ENCODE measurements around the gene JMJD6.

The JMJD6 gene

DNA sequence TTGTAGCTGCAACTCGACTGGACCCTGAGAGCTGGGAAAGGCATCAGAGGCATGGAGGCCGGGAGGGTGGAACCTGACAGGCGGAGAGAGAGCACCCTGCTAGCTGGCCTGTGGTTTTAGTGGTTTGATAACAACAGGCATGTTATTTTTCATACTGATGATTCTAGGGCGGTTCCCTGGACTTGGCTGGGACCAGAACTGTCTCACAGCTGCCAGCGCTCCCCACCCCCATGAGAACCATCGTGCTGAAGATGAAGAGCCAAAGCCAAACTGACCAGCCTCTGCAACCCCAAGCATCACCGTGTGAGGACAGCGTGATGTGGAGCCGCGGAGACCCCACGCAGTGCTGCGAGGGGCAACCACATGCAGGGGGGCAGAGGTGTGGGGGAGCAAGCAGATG is 44.1 kb downstream of the JMJD6 start:
- H3K4me1 ChIP-seq (ENCODE audit: control insufficient read depth in 1 of 2, insufficient read depth in 2 of 2, low read length in 2 of 2): peaks cover 12 to 24% of the 10 kb centered on the region in 2 donors
- no peaks in the 10 kb centered on the region for H3K36me3 ChIP-seq (ENCODE audit: control insufficient read depth in 1 of 2, insufficient read depth in 2 of 2, low read length in 2 of 2)
- H3K9ac ChIP-seq (ENCODE audit: low read depth in 1 of 2, low read length in 2 of 2): no peak overlapping the region
- no peaks in the 10 kb centered on the region for H3K27me3 ChIP-seq (ENCODE audit: control insufficient read depth in 1 of 2, insufficient read depth in 2 of 2, low read length in 2 of 2)
- H3K4me3 ChIP-seq (ENCODE audit: low read depth in 1 of 2, low read length in 2 of 2): no peak overlapping the region
- H3K27ac ChIP-seq (ENCODE audit: low read depth, low read length): no peak overlapping the region
- no peaks in the 10 kb centered on the region for H3K9me3 ChIP-seq (ENCODE audit: control insufficient read depth in 1 of 2, low read length in 2 of 2)

DNA sequence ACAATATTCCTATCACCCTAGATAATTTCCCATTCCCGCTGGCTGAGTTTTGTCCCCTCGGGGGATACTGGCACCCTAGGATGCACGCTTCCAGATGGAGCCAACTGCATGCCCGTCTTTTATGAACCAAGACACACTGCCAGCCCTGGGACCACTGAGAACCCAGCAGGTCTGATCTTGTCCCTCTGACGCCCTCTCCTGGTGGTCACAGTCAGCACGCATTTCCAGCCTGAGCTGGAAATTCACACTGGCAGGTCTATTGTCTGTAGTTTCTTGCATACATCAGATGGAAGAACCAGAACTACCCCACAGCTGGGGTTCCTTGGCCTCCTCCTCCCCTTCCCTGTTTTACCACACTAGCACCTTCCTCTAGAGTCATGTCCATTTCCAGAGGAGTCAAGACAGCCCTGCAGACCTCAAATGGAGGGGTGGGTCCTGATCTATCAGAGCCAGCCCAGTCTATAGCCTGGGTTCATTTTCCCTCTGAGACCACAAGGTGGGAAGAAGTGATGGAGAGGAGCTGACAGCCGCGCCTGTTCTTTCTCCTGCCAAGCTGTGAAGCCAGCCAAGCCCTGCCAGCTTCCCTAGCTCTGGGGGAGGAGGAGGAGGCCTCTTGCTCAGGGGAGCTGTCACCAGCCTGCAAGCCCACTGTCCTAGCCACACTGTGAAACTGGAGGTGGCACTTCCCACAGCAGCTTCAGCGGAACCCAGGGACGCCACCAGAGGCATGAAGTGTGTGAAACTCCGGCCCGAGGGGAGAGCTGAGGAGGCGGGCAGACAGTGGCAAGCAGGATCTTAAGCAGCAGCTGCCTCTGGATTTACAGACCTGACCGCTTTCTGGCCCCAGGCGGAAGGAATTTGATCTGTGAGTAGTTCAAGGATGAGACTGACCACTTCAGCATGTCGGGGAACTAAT is 44.9 kb downstream of the JMJD6 start:
- H3K4me1 ChIP-seq (ENCODE audit: control insufficient read depth in 1 of 2, insufficient read depth in 2 of 2, low read length in 2 of 2): peaks cover 12 to 20% of the 10 kb centered on the region in 2 donors
- no peaks in the 10 kb centered on the region for H3K36me3 ChIP-seq (ENCODE audit: control insufficient read depth in 1 of 2, insufficient read depth in 2 of 2, low read length in 2 of 2)
- H3K27me3 ChIP-seq (ENCODE audit: control insufficient read depth in 1 of 2, insufficient read depth in 2 of 2, low read length in 2 of 2): no peaks in the 10 kb centered on the region
- no peak overlapping the region for H3K9ac ChIP-seq (ENCODE audit: low read depth in 1 of 2, low read length in 2 of 2)
- no peak overlapping the region for H3K4me3 ChIP-seq (ENCODE audit: low read depth in 1 of 2, low read length in 2 of 2)
- H3K9me3 ChIP-seq (ENCODE audit: control insufficient read depth in 1 of 2, low read length in 2 of 2): no peaks in the 10 kb centered on the region
- H3K27ac ChIP-seq (ENCODE audit: low read depth, low read length): no peak overlapping the region

- Histone ChIP-seq H3K36me3 (ENCODE audit: control insufficient read depth in 1 of 2, insufficient read depth in 2 of 2, low read length in 2 of 2) (no peaks in the 10 kb centered on the region), H3K9ac (ENCODE audit: low read depth in 1 of 2, low read length in 2 of 2) (no peak overlapping the region), H3K4me3 (ENCODE audit: low read depth in 1 of 2, low read length in 2 of 2) (no peak overlapping the region), H3K4me1 (ENCODE audit: control insufficient read depth in 1 of 2, insufficient read depth in 2 of 2, low read length in 2 of 2) (peaks cover 12 to 20% of the 10 kb centered on the region in 2 donors), H3K9me3 (ENCODE audit: control insufficient read depth in 1 of 2, low read length in 2 of 2) (no peaks in the 10 kb centered on the region), H3K27ac (ENCODE audit: low read depth, low read length) (no peak overlapping the region), H3K27me3 (ENCODE audit: control insufficient read depth in 1 of 2, insufficient read depth in 2 of 2, low read length in 2 of 2) (no peaks in the 10 kb centered on the region)
These were observed 47.2 kb downstream of the JMJD6 start for GRCh38 chr17:76679239-76679638.

GRCh38 chr17:76678330-76678729 is 48.1 kb downstream of the JMJD6 start:
- peak overlapping the region in 1 of 2 donors; percentile 23 for H3K9ac ChIP-seq (ENCODE audit: low read depth in 1 of 2, low read length in 2 of 2)
- no peaks in the 10 kb centered on the region for H3K27me3 ChIP-seq (ENCODE audit: control insufficient read depth in 1 of 2, insufficient read depth in 2 of 2, low read length in 2 of 2)
- no peaks in the 10 kb centered on the region for H3K9me3 ChIP-seq (ENCODE audit: control insufficient read depth in 1 of 2, low read length in 2 of 2)
- no peaks in the 10 kb centered on the region for H3K36me3 ChIP-seq (ENCODE audit: control insufficient read depth in 1 of 2, insufficient read depth in 2 of 2, low read length in 2 of 2)
- no peak overlapping the region for H3K4me3 ChIP-seq (ENCODE audit: low read depth in 1 of 2, low read length in 2 of 2)
- peaks cover 13 to 20% of the 10 kb centered on the region in 2 donors for H3K4me1 ChIP-seq (ENCODE audit: control insufficient read depth in 1 of 2, insufficient read depth in 2 of 2, low read length in 2 of 2)
- no peak overlapping the region for H3K27ac ChIP-seq (ENCODE audit: low read depth, low read length)

DNA sequence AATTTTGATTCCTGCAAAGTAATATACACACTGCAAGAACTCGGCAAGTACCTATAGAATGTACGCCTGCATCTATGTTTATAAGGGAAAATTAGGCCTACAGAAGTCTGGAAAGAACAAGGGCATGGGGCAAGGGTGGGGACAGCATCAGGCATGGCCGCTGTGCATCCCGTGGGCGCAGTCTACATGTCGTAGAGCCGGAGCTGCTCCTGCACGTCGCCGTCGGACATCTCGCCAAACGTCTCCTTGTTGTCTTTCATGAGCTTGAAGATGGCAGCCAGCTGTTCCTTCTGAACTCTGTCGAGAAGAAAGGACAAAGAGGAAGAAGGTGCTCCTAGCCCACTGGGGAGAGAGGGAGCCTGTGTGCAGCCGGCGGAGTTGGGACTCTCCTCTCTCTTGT is 49.0 kb downstream of the JMJD6 start:
- H3K27me3 ChIP-seq (ENCODE audit: control insufficient read depth in 1 of 2, insufficient read depth in 2 of 2, low read length in 2 of 2): no peaks in the 10 kb centered on the region
- no peaks in the 10 kb centered on the region for H3K36me3 ChIP-seq (ENCODE audit: control insufficient read depth in 1 of 2, insufficient read depth in 2 of 2, low read length in 2 of 2)
- H3K4me3 ChIP-seq (ENCODE audit: low read depth in 1 of 2, low read length in 2 of 2): no peak overlapping the region
- H3K9ac ChIP-seq (ENCODE audit: low read depth in 1 of 2, low read length in 2 of 2): no peak overlapping the region
- H3K9me3 ChIP-seq (ENCODE audit: control insufficient read depth in 1 of 2, low read length in 2 of 2): no peaks in the 10 kb centered on the region
- H3K27ac ChIP-seq (ENCODE audit: low read depth, low read length): no peak overlapping the region
- peaks cover 20 to 22% of the 10 kb centered on the region in 2 donors for H3K4me1 ChIP-seq (ENCODE audit: control insufficient read depth in 1 of 2, insufficient read depth in 2 of 2, low read length in 2 of 2)

GRCh38 chr17:76676629-76677028 is 49.8 kb downstream of the JMJD6 start:
- Histone ChIP-seq H3K4me3 (ENCODE audit: low read depth in 1 of 2, low read length in 2 of 2) (no peak overlapping the region), H3K9ac (ENCODE audit: low read depth in 1 of 2, low read length in 2 of 2) (no peak overlapping the region), H3K9me3 (ENCODE audit: control insufficient read depth in 1 of 2, low read length in 2 of 2) (no peaks in the 10 kb centered on the region), H3K36me3 (ENCODE audit: control insufficient read depth in 1 of 2, insufficient read depth in 2 of 2, low read length in 2 of 2) (no peaks in the 10 kb centered on the region), H3K27me3 (ENCODE audit: control insufficient read depth in 1 of 2, insufficient read depth in 2 of 2, low read length in 2 of 2) (no peaks in the 10 kb centered on the region), H3K27ac (ENCODE audit: low read depth, low read length) (no peak overlapping the region), H3K4me1 (ENCODE audit: control insufficient read depth in 1 of 2, insufficient read depth in 2 of 2, low read length in 2 of 2) (peaks cover 23 to 25% of the 10 kb centered on the region in 2 donors)

- H3K36me3 ChIP-seq (ENCODE audit: control insufficient read depth in 1 of 2, insufficient read depth in 2 of 2, low read length in 2 of 2): no peaks in the 10 kb centered on the region
- no peaks in the 10 kb centered on the region for H3K9me3 ChIP-seq (ENCODE audit: control insufficient read depth in 1 of 2, low read length in 2 of 2)
- peaks cover 32 to 33% of the 10 kb centered on the region in 2 donors for H3K4me1 ChIP-seq (ENCODE audit: control insufficient read depth in 1 of 2, insufficient read depth in 2 of 2, low read length in 2 of 2)
- H3K4me3 ChIP-seq (ENCODE audit: low read depth in 1 of 2, low read length in 2 of 2): no peak overlapping the region
- H3K27ac ChIP-seq (ENCODE audit: low read depth, low read length): no peak overlapping the region
- H3K27me3 ChIP-seq (ENCODE audit: control insufficient read depth in 1 of 2, insufficient read depth in 2 of 2, low read length in 2 of 2): no peaks in the 10 kb centered on the region
- H3K9ac ChIP-seq (ENCODE audit: low read depth in 1 of 2, low read length in 2 of 2): no peak overlapping the region
These were observed 50.8 kb downstream of the JMJD6 start for GRCh38 chr17:76675648-76676047.

- Histone ChIP-seq H3K9me3 (ENCODE audit: control insufficient read depth in 1 of 2, low read length in 2 of 2) (no peaks in the 10 kb centered on the region), H3K27ac (ENCODE audit: low read depth, low read length) (no peak overlapping the region), H3K36me3 (ENCODE audit: control insufficient read depth in 1 of 2, insufficient read depth in 2 of 2, low read length in 2 of 2) (no peaks in the 10 kb centered on the region), H3K4me1 (ENCODE audit: control insufficient read depth in 1 of 2, insufficient read depth in 2 of 2, low read length in 2 of 2) (peaks cover 38 to 40% of the 10 kb centered on the region in 2 donors), H3K4me3 (ENCODE audit: low read depth in 1 of 2, low read length in 2 of 2) (no peak overlapping the region), H3K27me3 (ENCODE audit: control insufficient read depth in 1 of 2, insufficient read depth in 2 of 2, low read length in 2 of 2) (no peaks in the 10 kb centered on the region), H3K9ac (ENCODE audit: low read depth in 1 of 2, low read length in 2 of 2) (no peak overlapping the region)
These were observed 51.8 kb downstream of the JMJD6 start for GRCh38 chr17:76674600-76674999.

DNA sequence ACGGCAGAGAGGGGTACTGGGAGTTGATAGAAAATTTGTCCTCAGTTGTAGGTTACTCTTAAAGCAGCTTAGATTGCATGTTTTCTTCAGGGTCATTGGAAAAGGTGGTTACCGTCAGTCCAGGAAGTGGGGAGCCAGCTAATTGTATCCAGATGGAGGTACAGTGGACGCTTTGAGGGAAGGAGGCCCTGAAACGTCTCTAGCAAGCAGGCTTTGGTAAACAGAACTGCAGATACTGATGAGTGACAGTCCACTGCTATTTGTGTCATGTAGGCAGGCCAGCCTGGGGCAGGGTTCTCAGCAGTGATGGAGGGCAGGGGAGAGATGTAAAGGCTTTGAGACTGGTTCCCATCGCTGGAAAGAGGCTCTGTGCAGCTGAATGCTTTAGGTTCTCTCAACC is 52.7 kb downstream of the JMJD6 start:
- Histone ChIP-seq H3K36me3 (ENCODE audit: control insufficient read depth in 1 of 2, insufficient read depth in 2 of 2, low read length in 2 of 2) (no peaks in the 10 kb centered on the region), H3K4me3 (ENCODE audit: low read depth in 1 of 2, low read length in 2 of 2) (no peak overlapping the region), H3K27me3 (ENCODE audit: control insufficient read depth in 1 of 2, insufficient read depth in 2 of 2, low read length in 2 of 2) (no peaks in the 10 kb centered on the region), H3K9ac (ENCODE audit: low read depth in 1 of 2, low read length in 2 of 2) (no peak overlapping the region), H3K27ac (ENCODE audit: low read depth, low read length) (no peak overlapping the region), H3K4me1 (ENCODE audit: control insufficient read depth in 1 of 2, insufficient read depth in 2 of 2, low read length in 2 of 2) (peaks cover 34 to 38% of the 10 kb centered on the region in 2 donors), H3K9me3 (ENCODE audit: control insufficient read depth in 1 of 2, low read length in 2 of 2) (no peaks in the 10 kb centered on the region)

DNA sequence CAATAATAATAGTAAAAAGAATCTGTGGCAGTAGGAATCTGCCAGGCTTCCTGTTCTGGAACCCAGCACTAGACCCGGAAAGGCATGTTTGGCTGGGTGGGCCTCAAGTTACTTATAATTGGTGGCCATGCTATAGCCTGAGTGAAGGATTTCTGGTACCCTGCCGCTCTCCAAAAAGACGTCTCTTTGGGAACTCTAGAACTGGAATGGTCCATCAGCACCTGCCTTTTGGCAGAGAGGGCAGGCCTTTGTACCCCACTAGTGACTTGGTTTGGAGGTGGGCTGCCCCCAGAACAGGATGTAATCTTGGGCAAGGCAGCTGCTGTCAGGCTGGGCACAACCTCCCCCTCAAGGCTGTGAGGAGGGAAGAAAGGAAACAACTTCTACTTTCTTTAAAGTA is 53.5 kb downstream of the JMJD6 start:
- H3K27ac ChIP-seq (ENCODE audit: low read depth, low read length): no peak overlapping the region
- no peak overlapping the region for H3K9ac ChIP-seq (ENCODE audit: low read depth in 1 of 2, low read length in 2 of 2)
- H3K4me1 ChIP-seq (ENCODE audit: control insufficient read depth in 1 of 2, insufficient read depth in 2 of 2, low read length in 2 of 2): peaks cover 26 to 29% of the 10 kb centered on the region in 2 donors
- H3K36me3 ChIP-seq (ENCODE audit: control insufficient read depth in 1 of 2, insufficient read depth in 2 of 2, low read length in 2 of 2): no peaks in the 10 kb centered on the region
- no peaks in the 10 kb centered on the region for H3K9me3 ChIP-seq (ENCODE audit: control insufficient read depth in 1 of 2, low read length in 2 of 2)
- H3K4me3 ChIP-seq (ENCODE audit: low read depth in 1 of 2, low read length in 2 of 2): peak overlapping the region; percentile 78 to 96
- H3K27me3 ChIP-seq (ENCODE audit: control insufficient read depth in 1 of 2, insufficient read depth in 2 of 2, low read length in 2 of 2): no peaks in the 10 kb centered on the region
